ENCODE measurements around the gene ENGASE.

GRCh38 chr17:79082311-79083190 lies 7.9 kb downstream of the ENGASE start:
- TF ChIP-seq CTCF (conservative IDR thresholded peaks at IDR 0.05; ENCODE audit: low read depth, low read length) (peak; percentile 98), EZH2 (IDR thresholded peaks at IDR 0.05; ENCODE audit: low read length, unreplicated experiment) (no peak)

Measured in PC-3 (cell line).